Measurements from ENCODE around the gene PIGU. TPM values are rescaled to one million over a fixed set of nuclear protein-coding genes. Genes with fewer than 3 reads are reported as not detected.
A peak's percentile ranks its signal among the peaks of the same experiment; 100 is the strongest.

The PIGU gene
- total and polyA plus RNA-seq, 11 donors: 10.8 to 24.8 (median 16.1) TPM

DNA sequence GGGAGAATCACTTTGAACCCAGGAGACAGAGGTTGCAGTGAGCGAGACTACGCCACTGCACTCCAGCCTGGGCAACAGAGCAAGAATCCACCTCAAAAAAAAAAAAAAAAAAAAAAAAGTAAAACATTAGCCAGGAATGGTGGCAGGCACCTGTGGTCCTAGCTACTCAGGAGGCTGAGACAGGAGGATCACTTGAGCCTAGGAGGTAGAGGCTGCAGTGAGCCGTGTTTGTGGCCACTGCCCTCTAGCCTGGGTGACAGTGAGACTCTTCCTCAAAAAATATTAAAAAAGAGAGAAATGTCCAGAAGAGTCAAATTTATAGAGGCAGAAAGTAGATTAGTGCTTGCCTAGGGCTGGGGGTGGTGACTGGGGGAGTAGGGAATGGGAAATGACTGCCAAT, 6.8 kb upstream of the PIGU start:
- no peak overlapping the region for H3K27ac ChIP-seq
- no peaks in the 10 kb centered on the region for H3K36me3 ChIP-seq
- TF ChIP-seq CTCF (IDR thresholded peaks at IDR 0.05) (no peak), POLR2A (IDR thresholded peaks at IDR 0.05) (no peak)
- H3K9me3 ChIP-seq: no peaks in the 10 kb centered on the region
- no peaks in the 10 kb centered on the region for H3K27me3 ChIP-seq
- 91 to 98% (median 96%) methylated on average over 3 of the region's 3 CpGs for WGBS, 4 donors
- H3K4me1 ChIP-seq: no peaks in the 10 kb centered on the region
- DNase-seq (no peak), ATAC-seq (no peak)
- intact Hi-C loops (cut with DNase I): no loop called here
- H3K4me3 ChIP-seq: no peak overlapping the region

GRCh38 chr20:34680586-34681175, 3.8 kb upstream of the PIGU start:
- Histone ChIP-seq H3K4me1 (peaks cover 0 to 15% (median 7%) of the 10 kb centered on the region in 12 donors), H3K36me3 (no peaks in the 10 kb centered on the region), H3K4me3 (no peak overlapping the region), H3K9me3 (no peaks in the 10 kb centered on the region), H3K27me3 (no peaks in the 10 kb centered on the region), H3K27ac (no peak overlapping the region)
- DNase-seq (no peak), ATAC-seq (no peak)
- TF ChIP-seq POLR2A (IDR thresholded peaks at IDR 0.05): no peak
- TF ChIP-seq CTCF (IDR thresholded peaks at IDR 0.05): no peak
- intact Hi-C loops (cut with DNase I): no loop called here

- Histone ChIP-seq H3K4me3 (peak overlapping the region; percentile 50 to 95 (median 79)), H3K27ac (peak overlapping the region; percentile 23 to 81 (median 76)), H3K36me3 (no peaks in the 10 kb centered on the region), H3K4me1 (peaks cover 0 to 20% (median 9%) of the 10 kb centered on the region in 12 donors), H3K27me3 (no peaks in the 10 kb centered on the region), H3K9me3 (no peaks in the 10 kb centered on the region)
- TF ChIP-seq CTCF (IDR thresholded peaks at IDR 0.05) (no peak), POLR2A (IDR thresholded peaks at IDR 0.05) (no peak)
- ATAC-seq (no peak), DNase-seq (no peak)
- intact Hi-C loops (cut with DNase I): loop anchor here in 3 of 10 donors (2.0 kb wide), 2 partner anchors 29 to 33 kb away; partner anchors contain the start of gene TP53INP2 (in 2 of the 3)
- 1 to 2% (median 1%) methylated on average over 14 of the region's 14 CpGs for whole genome bisulfite sequencing, 4 donors
Observed at GRCh38 chr20:34675993-34676641, 775 bp downstream of the PIGU start.

- peak overlapping the region in 3 of 12 donors; percentile 71 to 95 (median 79) for H3K4me3 ChIP-seq
- WGBS, 4 donors: 24 to 30% (median 25%) methylated on average over 3 of the region's 3 CpGs
Observed at GRCh38 chr20:34675561-34675960, 1.3 kb downstream of the PIGU start.

More at GRCh38 chr20:34675561-34675960, 1.3 kb downstream of the PIGU start:
- intact Hi-C loops (cut with DNase I): no loop called here
- Histone ChIP-seq H3K36me3 (no peaks in the 10 kb centered on the region), H3K27me3 (no peaks in the 10 kb centered on the region), H3K27ac (peak overlapping the region in 1 of 12 donors; percentile 80), H3K4me1 (peaks cover 0 to 20% (median 9%) of the 10 kb centered on the region in 12 donors), H3K9me3 (no peaks in the 10 kb centered on the region)
- no peak for TF ChIP-seq POLR2A (IDR thresholded peaks at IDR 0.05)
- no peak for TF ChIP-seq CTCF (IDR thresholded peaks at IDR 0.05)
- no peak for DNase-seq
- ATAC-seq: no peak

Measured in heart left ventricle (tissue), 16 donors.